ENCODE results near the gene MAD2L2.

The MAD2L2 gene

DNA sequence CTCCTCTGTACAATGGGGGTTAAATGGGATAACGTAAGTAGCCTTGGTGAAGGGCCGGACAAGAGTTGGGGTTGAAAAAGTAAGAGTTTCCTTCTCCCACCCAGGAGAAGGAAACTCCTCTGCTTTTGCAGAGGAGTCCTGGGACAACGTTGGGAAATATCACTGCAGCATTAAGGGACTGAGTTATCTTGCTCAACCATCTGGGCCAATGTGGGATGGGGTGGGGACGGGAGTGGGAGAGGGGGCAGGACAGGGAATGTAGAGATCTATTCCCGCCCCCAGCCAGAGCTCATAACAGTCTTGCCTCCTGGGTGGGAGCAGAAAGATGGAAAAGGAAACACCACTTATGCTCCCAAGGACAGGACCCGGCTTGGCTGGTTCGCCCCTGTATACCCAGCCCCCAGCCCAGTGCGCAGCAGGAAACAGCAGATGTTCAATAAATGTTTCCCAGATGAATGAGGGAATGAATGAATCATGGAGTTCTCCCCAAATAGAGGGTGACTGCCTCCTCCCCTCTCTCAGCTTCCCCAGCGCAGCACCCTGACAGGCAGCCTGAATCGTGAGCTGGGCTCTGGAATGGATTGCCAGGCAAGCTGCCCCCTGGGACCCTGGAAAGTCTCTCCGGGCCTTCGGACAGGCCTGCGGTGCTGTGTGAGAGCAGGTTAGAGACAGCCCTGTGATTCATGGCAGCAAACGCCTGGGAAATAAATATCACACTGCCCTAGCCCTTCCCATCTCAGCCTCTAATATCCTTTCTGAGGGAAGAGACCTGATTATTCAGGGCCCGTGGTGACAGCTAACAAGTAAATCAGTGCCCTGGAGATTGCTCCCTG, 51.5 kb downstream of the MAD2L2 start:
- no peak for DNase-seq (ENCODE audit: low spot score)

DNA sequence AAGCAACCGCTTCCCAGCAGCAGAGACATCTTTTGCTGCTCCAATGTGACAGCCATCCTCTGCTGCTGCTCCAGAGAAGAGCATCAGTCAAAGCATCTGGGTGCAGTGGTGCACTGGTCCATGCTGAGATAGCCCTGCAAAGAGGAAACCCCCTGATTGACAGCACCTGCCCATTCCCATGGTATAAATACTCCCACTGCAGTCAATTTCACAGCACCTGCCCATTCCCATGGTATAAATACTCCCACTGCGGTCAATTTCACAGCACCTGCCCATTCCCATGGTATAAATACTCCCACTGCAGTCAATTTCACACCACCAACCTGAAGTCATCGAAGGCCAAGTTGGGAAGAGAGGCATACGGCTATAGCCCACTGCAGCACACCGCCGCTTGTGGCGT, 52.2 kb downstream of the MAD2L2 start:
- DNase-seq (ENCODE audit: low spot score): no peak

- DNase-seq (ENCODE audit: low spot score): no peak
Observed at GRCh38 chr1:11626551-11626950, 54.4 kb downstream of the MAD2L2 start.
